ENCODE results near the gene IGF2.
"Not testable (repeated sequence)": the region's sequence is repeated elsewhere in the genome, so short reads cannot be mapped to it uniquely, and the experiment has no call there.

IGF2 gene

GRCh38 chr11:2136209-2136951 lies 2.8 kb downstream of the IGF2 start:
- DNase-seq: no peak

- DNase-seq: no peak
Measured at GRCh38 chr11:2135648-2136201, 3.5 kb downstream of the IGF2 start.

- DNase-seq: no peak
Measured at GRCh38 chr11:2135018-2135569, 4.1 kb downstream of the IGF2 start.

- no peak for DNase-seq
Measured at GRCh38 chr11:2134022-2135010, 4.9 kb downstream of the IGF2 start.

- no peak for DNase-seq
Measured at GRCh38 chr11:2133241-2134021, 5.8 kb downstream of the IGF2 start.

- no peak for DNase-seq
Measured at GRCh38 chr11:2132874-2133240, 6.3 kb downstream of the IGF2 start.

- no peak for DNase-seq
Measured at GRCh38 chr11:2132246-2132645, 6.9 kb downstream of the IGF2 start.

- no peak for DNase-seq
Measured at GRCh38 chr11:2131371-2132236, 7.6 kb downstream of the IGF2 start.

GRCh38 chr11:2130881-2131352 lies 8.3 kb downstream of the IGF2 start:
- DNase-seq: no peak

- DNase-seq: no peak
Measured at GRCh38 chr11:2129699-2130366, 9.4 kb downstream of the IGF2 start.

- no peak for DNase-seq
Measured at GRCh38 chr11:2129308-2129698, 9.9 kb downstream of the IGF2 start.

- DNase-seq: no peak
Measured at GRCh38 chr11:2128511-2129307, 10.5 kb downstream of the IGF2 start.

GRCh38 chr11:2128130-2128510 lies 11.1 kb downstream of the IGF2 start:
- no peak for DNase-seq

GRCh38 chr11:2127482-2128129 lies 11.6 kb downstream of the IGF2 start:
- no peak for DNase-seq

- DNase-seq: no peak
Measured at GRCh38 chr11:2126520-2127085, 12.6 kb downstream of the IGF2 start.

- not testable (repeated sequence) for DNase-seq
Measured at GRCh38 chr11:2124736-2125484, 14.3 kb downstream of the IGF2 start.

GRCh38 chr11:2123628-2123960 lies 15.6 kb downstream of the IGF2 start:
- DNase-seq: no peak

GRCh38 chr11:2122907-2123627 lies 16.1 kb downstream of the IGF2 start:
- no peak for DNase-seq

Data from NCI-H524 treated with DMSO at 0.1 percent for 48 hours (cell line).